ENCODE results near the gene NUDT21.

Gene NUDT21

GRCh38 chr16:56475201-56475600 is 24.1 kb upstream of the NUDT21 start:
- Histone ChIP-seq H3K36me3 (ENCODE audit: insufficient read depth, insufficient read length, low read length) (peaks cover 94% of the 10 kb centered on the region), H3K4me3 (ENCODE audit: insufficient read length, low read depth) (no peak overlapping the region), H3K9ac (ENCODE audit: insufficient read length, low read depth) (no peak overlapping the region), H3K9me3 (ENCODE audit: insufficient read depth, low read length) (no peaks in the 10 kb centered on the region), H3K4me1 (ENCODE audit: insufficient read depth, insufficient read length) (no peaks in the 10 kb centered on the region), H3K27me3 (ENCODE audit: insufficient read depth, insufficient read length) (no peaks in the 10 kb centered on the region)
- no peak for TF ChIP-seq ZNF274 (IDR thresholded peaks at IDR 0.05; ENCODE audit: low read depth, low read length)
- no peak for TF ChIP-seq SUZ12 (IDR thresholded peaks at IDR 0.05; ENCODE audit: extremely low read depth, insufficient read depth, insufficient read length)
- DNase-seq (ENCODE audit: low read depth, low spot score): no peak

GRCh38 chr16:56470666-56471065 is 19.5 kb upstream of the NUDT21 start:
- TF ChIP-seq ZNF274 (IDR thresholded peaks at IDR 0.05; ENCODE audit: low read depth, low read length) (no peak), SUZ12 (IDR thresholded peaks at IDR 0.05; ENCODE audit: extremely low read depth, insufficient read depth, insufficient read length) (no peak), YY1 (IDR thresholded peaks at IDR 0.05; ENCODE audit: insufficient read depth, insufficient read length) (no peak)

GRCh38 chr16:56470232-56470631 is 19.1 kb upstream of the NUDT21 start:
- Histone ChIP-seq H3K27me3 (ENCODE audit: insufficient read depth, insufficient read length) (no peaks in the 10 kb centered on the region), H3K9ac (ENCODE audit: insufficient read length, low read depth) (no peak overlapping the region), H3K4me1 (ENCODE audit: insufficient read depth, insufficient read length) (no peaks in the 10 kb centered on the region), H3K36me3 (ENCODE audit: insufficient read depth, insufficient read length, low read length) (peaks cover 96% of the 10 kb centered on the region), H3K4me3 (ENCODE audit: insufficient read length, low read depth) (no peak overlapping the region), H3K9me3 (ENCODE audit: insufficient read depth, low read length) (no peaks in the 10 kb centered on the region)
- TF ChIP-seq YY1 (IDR thresholded peaks at IDR 0.05; ENCODE audit: insufficient read depth, insufficient read length): no peak
- no peak for TF ChIP-seq SUZ12 (IDR thresholded peaks at IDR 0.05; ENCODE audit: extremely low read depth, insufficient read depth, insufficient read length)
- TF ChIP-seq ZNF274 (IDR thresholded peaks at IDR 0.05; ENCODE audit: low read depth, low read length): no peak
- no peak for DNase-seq (ENCODE audit: low read depth, low spot score)

More at GRCh38 chr16:56470666-56471065, 19.5 kb upstream of the NUDT21 start:
- Histone ChIP-seq H3K27me3 (ENCODE audit: insufficient read depth, insufficient read length) (no peaks in the 10 kb centered on the region), H3K4me3 (ENCODE audit: insufficient read length, low read depth) (no peak overlapping the region), H3K36me3 (ENCODE audit: insufficient read depth, insufficient read length, low read length) (peaks cover 96% of the 10 kb centered on the region), H3K9ac (ENCODE audit: insufficient read length, low read depth) (no peak overlapping the region), H3K4me1 (ENCODE audit: insufficient read depth, insufficient read length) (no peaks in the 10 kb centered on the region), H3K9me3 (ENCODE audit: insufficient read depth, low read length) (no peaks in the 10 kb centered on the region)
- no peak for DNase-seq (ENCODE audit: low read depth, low spot score)

- Histone ChIP-seq H3K4me3 (ENCODE audit: insufficient read length, low read depth) (no peak overlapping the region), H3K36me3 (ENCODE audit: insufficient read depth, insufficient read length, low read length) (peaks cover 95% of the 10 kb centered on the region), H3K9ac (ENCODE audit: insufficient read length, low read depth) (no peak overlapping the region), H3K9me3 (ENCODE audit: insufficient read depth, low read length) (no peaks in the 10 kb centered on the region), H3K4me1 (ENCODE audit: insufficient read depth, insufficient read length) (no peaks in the 10 kb centered on the region), H3K27me3 (ENCODE audit: insufficient read depth, insufficient read length) (no peaks in the 10 kb centered on the region)
- TF ChIP-seq YY1 (IDR thresholded peaks at IDR 0.05; ENCODE audit: insufficient read depth, insufficient read length) (no peak), ZNF274 (IDR thresholded peaks at IDR 0.05; ENCODE audit: low read depth, low read length) (no peak), SUZ12 (IDR thresholded peaks at IDR 0.05; ENCODE audit: extremely low read depth, insufficient read depth, insufficient read length) (no peak)
- DNase-seq (ENCODE audit: low read depth, low spot score): no peak
Observed at GRCh38 chr16:56469748-56470147, 18.6 kb upstream of the NUDT21 start.

- Histone ChIP-seq H3K4me3 (ENCODE audit: insufficient read length, low read depth) (no peak overlapping the region), H3K27me3 (ENCODE audit: insufficient read depth, insufficient read length) (no peaks in the 10 kb centered on the region)
Observed at GRCh38 chr16:56468800-56469199, 17.7 kb upstream of the NUDT21 start.

GRCh38 chr16:56466344-56466743 is 15.2 kb upstream of the NUDT21 start:
- Histone ChIP-seq H3K9me3 (ENCODE audit: insufficient read depth, low read length) (no peaks in the 10 kb centered on the region), H3K27me3 (ENCODE audit: insufficient read depth, insufficient read length) (no peaks in the 10 kb centered on the region), H3K4me1 (ENCODE audit: insufficient read depth, insufficient read length) (no peaks in the 10 kb centered on the region), H3K4me3 (ENCODE audit: insufficient read length, low read depth) (no peak overlapping the region), H3K36me3 (ENCODE audit: insufficient read depth, insufficient read length, low read length) (peaks cover 87% of the 10 kb centered on the region), H3K9ac (ENCODE audit: insufficient read length, low read depth) (no peak overlapping the region)
- no peak for DNase-seq (ENCODE audit: low read depth, low spot score)
- no peak for TF ChIP-seq ZNF274 (IDR thresholded peaks at IDR 0.05; ENCODE audit: low read depth, low read length)
- no peak for TF ChIP-seq SUZ12 (IDR thresholded peaks at IDR 0.05; ENCODE audit: extremely low read depth, insufficient read depth, insufficient read length)
- TF ChIP-seq YY1 (IDR thresholded peaks at IDR 0.05; ENCODE audit: insufficient read depth, insufficient read length): no peak

More at GRCh38 chr16:56468800-56469199, 17.7 kb upstream of the NUDT21 start:
- H3K9me3 ChIP-seq (ENCODE audit: insufficient read depth, low read length): no peaks in the 10 kb centered on the region
- no peak overlapping the region for H3K9ac ChIP-seq (ENCODE audit: insufficient read length, low read depth)
- no peaks in the 10 kb centered on the region for H3K4me1 ChIP-seq (ENCODE audit: insufficient read depth, insufficient read length)
- TF ChIP-seq ZNF274 (IDR thresholded peaks at IDR 0.05; ENCODE audit: low read depth, low read length) (no peak), YY1 (IDR thresholded peaks at IDR 0.05; ENCODE audit: insufficient read depth, insufficient read length) (no peak), SUZ12 (IDR thresholded peaks at IDR 0.05; ENCODE audit: extremely low read depth, insufficient read depth, insufficient read length) (no peak)
- H3K36me3 ChIP-seq (ENCODE audit: insufficient read depth, insufficient read length, low read length): peaks cover 95% of the 10 kb centered on the region
- DNase-seq (ENCODE audit: low read depth, low spot score): no peak

GRCh38 chr16:56463153-56463552 is 12.0 kb upstream of the NUDT21 start:
- H3K9ac ChIP-seq (ENCODE audit: insufficient read length, low read depth): no peak overlapping the region
- no peak for DNase-seq (ENCODE audit: low read depth, low spot score)
- H3K36me3 ChIP-seq (ENCODE audit: insufficient read depth, insufficient read length, low read length): peaks cover 84% of the 10 kb centered on the region
- no peak for TF ChIP-seq SUZ12 (IDR thresholded peaks at IDR 0.05; ENCODE audit: extremely low read depth, insufficient read depth, insufficient read length)
- no peak for TF ChIP-seq YY1 (IDR thresholded peaks at IDR 0.05; ENCODE audit: insufficient read depth, insufficient read length)
- no peak for TF ChIP-seq ZNF274 (IDR thresholded peaks at IDR 0.05; ENCODE audit: low read depth, low read length)
- H3K4me1 ChIP-seq (ENCODE audit: insufficient read depth, insufficient read length): no peaks in the 10 kb centered on the region
- H3K4me3 ChIP-seq (ENCODE audit: insufficient read length, low read depth): no peak overlapping the region
- H3K27me3 ChIP-seq (ENCODE audit: insufficient read depth, insufficient read length): no peaks in the 10 kb centered on the region
- H3K9me3 ChIP-seq (ENCODE audit: insufficient read depth, low read length): no peaks in the 10 kb centered on the region
